Psoas muscle (tissue), 8 donors: ENCODE data around the gene SEC14L1. TPM values are rescaled to one million over a fixed set of nuclear protein-coding genes. Genes with fewer than 3 reads are reported as not detected.
A peak's percentile ranks its signal among the peaks of the same experiment; 100 is the strongest.

Experiments
- ATAC-seq, 4 donors: fragments of 200-7000 bp; cut with Tn5 transposase; one replicate each; pipeline ENCODE4 v1.9.1; 2020; ENCODE audit warnings: moderate library complexity in 3 of 4, mild to moderate bottlenecking in 2 of 4
- DNase-seq, 2 donors: peaks; one replicate each; pipeline ENCODE4 v3.0.0-alpha.2; 2020
- H3K27ac ChIP-seq: fragments of 200-600 bp; one replicate; pipeline ENCODE4 v1.8.0; 2022
- H3K27me3 ChIP-seq, 3 donors: fragments of 200-600 bp in 1 of 3; one replicate each; pipeline versions ENCODE4 v1.6.1 to v1.8.0; 2013 to 2022; ENCODE audit warnings: low read length in 2 of 3, mild to moderate bottlenecking in 2 of 3, moderate library complexity in 1 of 3; ENCODE audit not compliant: insufficient read depth in 3 of 3
- H3K36me3 ChIP-seq, 2 donors: fragments of 200-600 bp in 1 of 2; one replicate each; pipeline versions ENCODE4 v1.6.1 to v1.8.0; 2013 to 2022; ENCODE audit warnings: low read depth in 1 of 2, mild to moderate bottlenecking in 1 of 2, moderate library complexity in 1 of 2; ENCODE audit not compliant: insufficient read depth in 1 of 2
- H3K4me1 ChIP-seq: fragments of 200-600 bp; one replicate; pipeline ENCODE4 v1.8.0; 2022
- H3K4me3 ChIP-seq: fragments of 200-600 bp; one replicate; pipeline ENCODE4 v1.8.0; 2022; ENCODE audit warnings: mild to moderate bottlenecking
- H3K9me3 ChIP-seq: fragments of 200-600 bp; one replicate; pipeline ENCODE4 v1.8.0; 2022
- CTCF ChIP-seq: fragments of 200-600 bp; IDR thresholded peaks from one replicate; pipeline ENCODE4 v1.8.0; 2022; ENCODE audit warnings: antibody characterized with exemption
- WGBS, 3 donors: extraction: QIAGEN DNeasy Blood & Tissue Kit; methylation state at CpG; one replicate each; pipeline versions ENCODE4 v1.1.6 to v1.1.7; 2013; 5-methylcytosine and 5-hydroxymethylcytosine counted together
- intact Hi-C, 2 donors: fragments of 100-400 bp; cut with DNase I; formaldehyde crosslinking; loops; one replicate each; pipeline versions ENCODE4 v1.11.0 to v1.14.2; 2022
- polyA plus RNA-seq, 3 donors: library from polyadenylated mRNA; stranded (reverse); fragments of 200-250 nt; gene quantifications; one replicate each; pipeline ENCODE4 v1.2.3, GENCODE V29; 2013
- total RNA-seq, 4 donors: library from RNA; stranded (reverse); fragmentation: NEBNext Ultra II Directional in 2 of 4; extraction: Animal tissue kit (Norgen Biotek cat#: 25700) in 2 of 4; gene quantifications; one replicate each; pipeline versions ENCODE4 v1.2.1 to v1.2.4, GENCODE V29; 2021 to 2023
- donor health status: healthy with polysubstance abuse.
- donor health status: DM: no; HTN: no; CAD: no; lungs with moderate emphysema.
- donor health status: Bipolar disorder and iron deficiency.
- donor health status: healthy.
- donor health status: DM: yes; HTN: yes; CAD: no.
- donor health status: DM: no; HTN: no; CAD: no.
- donor health status: DM: no; HTN: no; CAD: no.
- donor health status: DM: yes; HTN: yes; CAD: no.

Gene SEC14L1
- total and polyA plus RNA-seq, 7 donors, result 38.6 to 98.9 (median 69.1) TPM

GRCh38 chr17:77182205-77183172, 41.7 kb downstream of the SEC14L1 start:
- no peak for DNase-seq
- no peak for TF ChIP-seq CTCF
- Histone ChIP-seq H3K27ac (peak overlapping the region; percentile 73), H3K4me1 (peaks cover 85% of the 10 kb centered on the region), H3K36me3 (no peaks in the 10 kb centered on the region), H3K9me3 (no peaks in the 10 kb centered on the region), H3K27me3 (no peaks in the 10 kb centered on the region), H3K4me3 (no peak overlapping the region)
- intact Hi-C loops, result no loop called here
- no peak for ATAC-seq
- whole genome bisulfite sequencing, 3 donors, result 69 to 71% (median 71%) methylated on average over 16 of the region's 16 CpGs

- no peaks in the 10 kb centered on the region for H3K27me3 ChIP-seq
- ATAC-seq, result peak in 3 of 4 donors; percentile 45 to 67 (median 59)
- 26 to 40% (median 29%) methylated on average over 4 of the region's 4 CpGs for WGBS, 3 donors
These were observed 43.7 kb downstream of the SEC14L1 start for GRCh38 chr17:77184474-77184873.

GRCh38 chr17:77185137-77185536, 44.4 kb downstream of the SEC14L1 start:
- Histone ChIP-seq H3K4me1 (peaks cover 82% of the 10 kb centered on the region), H3K27ac (peak overlapping the region; percentile 62), H3K36me3 (no peaks in the 10 kb centered on the region), H3K27me3 (no peaks in the 10 kb centered on the region), H3K9me3 (no peaks in the 10 kb centered on the region), H3K4me3 (no peak overlapping the region)
- no peak for TF ChIP-seq CTCF
- WGBS, 3 donors, result 20 to 21% (median 21%) methylated on average over 7 of the region's 7 CpGs
- ATAC-seq (peak; percentile 65 to 71 (median 69)), DNase-seq (no peak)
- intact Hi-C loops, result no loop called here

More at GRCh38 chr17:77184474-77184873, 43.7 kb downstream of the SEC14L1 start:
- intact Hi-C loops, result no loop called here
- Histone ChIP-seq H3K9me3 (no peaks in the 10 kb centered on the region), H3K36me3 (no peaks in the 10 kb centered on the region), H3K27ac (peak overlapping the region; percentile 62), H3K4me1 (peaks cover 82% of the 10 kb centered on the region), H3K4me3 (no peak overlapping the region)
- no peak for TF ChIP-seq CTCF
- no peak for DNase-seq

- Histone ChIP-seq H3K9me3 (no peaks in the 10 kb centered on the region), H3K27me3 (no peaks in the 10 kb centered on the region), H3K36me3 (peaks cover 0 to 4% of the 10 kb centered on the region in 2 donors), H3K4me3 (no peak overlapping the region), H3K27ac (peak overlapping the region; percentile 62), H3K4me1 (peaks cover 73% of the 10 kb centered on the region)
- WGBS, 3 donors, result 15 to 17% (median 15%) methylated on average over 13 of the region's 13 CpGs
- intact Hi-C loops, result no loop called here
- TF ChIP-seq CTCF, result no peak
- peak in 1 of 2 donors; percentile 67 for DNase-seq
- peak; percentile 39 to 72 (median 60) for ATAC-seq
These were observed 45.4 kb downstream of the SEC14L1 start for GRCh38 chr17:77186141-77186604.
